ENCODE measurements around the gene TEX52. TPM values are rescaled to one million over a fixed set of nuclear protein-coding genes. Genes with fewer than 3 reads are reported as not detected.
"Not testable (repeated sequence)": the region's sequence is repeated elsewhere in the genome, so short reads cannot be mapped to it uniquely, and the experiment has no call there.

TEX52 gene
- total RNA-seq, 2 donors from 2014 or later, result 0.22 to 0.29 TPM

DNA sequence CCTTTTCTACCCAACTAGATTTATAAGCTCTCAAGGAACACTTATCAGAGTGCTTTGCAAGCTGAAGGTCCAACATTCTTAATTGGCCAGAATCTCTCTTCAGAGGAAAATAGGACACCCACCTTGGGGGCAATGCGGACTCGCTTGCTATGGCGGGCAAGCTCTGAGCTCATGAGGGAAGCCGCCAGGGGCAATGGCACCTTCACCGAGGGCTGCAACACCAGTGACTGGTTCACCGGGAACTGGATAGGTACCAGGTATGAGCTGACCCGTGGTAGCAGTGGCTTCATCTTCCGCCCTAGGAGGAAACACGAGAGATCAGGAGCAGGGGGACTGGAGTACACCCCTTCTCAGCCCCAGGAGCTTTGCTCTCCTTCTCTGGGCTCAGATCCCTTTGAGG lies 7.4 kb upstream of the TEX52 start:
- peaks cover 83% of the 10 kb centered on the region for H3K36me3 Mint-ChIP-seq (ENCODE audit: low read depth)
- H3K36me3 ChIP-seq (ENCODE audit: control insufficient read depth, insufficient read depth, low read length), result peaks cover 83% of the 10 kb centered on the region
- DNase-seq, result no peak

DNA sequence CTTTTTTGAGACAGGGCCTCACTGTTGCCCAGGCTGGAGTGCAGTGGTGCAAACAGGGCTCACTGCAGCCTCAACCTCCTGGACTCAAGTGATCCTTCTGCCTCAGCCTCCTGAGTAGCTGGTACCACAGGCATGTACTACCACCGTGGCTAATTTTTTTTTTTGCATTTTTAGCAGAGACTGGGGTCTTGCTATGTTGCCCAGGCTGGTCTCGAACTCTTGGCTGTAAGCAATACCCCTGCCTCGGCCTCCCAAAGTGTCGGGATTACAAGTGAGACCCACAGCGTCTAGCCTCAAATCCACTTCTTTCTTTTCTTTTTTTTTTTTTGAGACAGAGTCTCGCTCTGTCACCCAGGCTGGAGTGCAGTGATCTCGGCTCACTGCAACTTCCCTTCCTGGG lies 6.6 kb upstream of the TEX52 start:
- H3K27ac Mint-ChIP-seq; H3K27me3 ChIP-seq (ENCODE audit: control insufficient read depth, insufficient read depth, low read length, poor library complexity, severe bottlenecking); H3K27me3 Mint-ChIP-seq (ENCODE audit: insufficient read depth); H3K4me1 Mint-ChIP-seq; H3K9me3 Mint-ChIP-seq; H3K4me3 Mint-ChIP-seq; H3K4me1 ChIP-seq (ENCODE audit: control insufficient read depth, insufficient read depth, low read length); H3K9me3 ChIP-seq (ENCODE audit: control insufficient read depth, low read length); H3K4me3 ChIP-seq (ENCODE audit: low read length); H3K27ac ChIP-seq (ENCODE audit: low read depth, low read length); DNase-seq; H3K9ac ChIP-seq (ENCODE audit: extremely low read depth, low read length, poor library complexity, severe bottlenecking): not testable (repeated sequence)
- H3K36me3 Mint-ChIP-seq (ENCODE audit: low read depth), result peaks cover 83% of the 10 kb centered on the region
- 92 to 98% methylated on average over 6 to 7 of the region's 7 CpGs for WGBS, 2 experiments (ENCODE audit: insufficient coverage in 1 of 2, insufficient read length in 1 of 2)
- peaks cover 83% of the 10 kb centered on the region for H3K36me3 ChIP-seq (ENCODE audit: control insufficient read depth, insufficient read depth, low read length)

More for the DNA sequence above, 7.4 kb upstream of the TEX52 start:
- Mint-ChIP-seq H3K9me3 (no peaks in the 10 kb centered on the region), H3K27me3 (ENCODE audit: insufficient read depth) (no peaks in the 10 kb centered on the region), H3K4me1 (no peaks in the 10 kb centered on the region), H3K27ac (no peak overlapping the region), H3K4me3 (no peak overlapping the region)
- Histone ChIP-seq H3K4me3 (ENCODE audit: low read length) (no peak overlapping the region), H3K9ac (ENCODE audit: extremely low read depth, low read length, poor library complexity, severe bottlenecking) (no peak overlapping the region), H3K9me3 (ENCODE audit: control insufficient read depth, low read length) (no peaks in the 10 kb centered on the region), H3K27ac (ENCODE audit: low read depth, low read length) (no peak overlapping the region), H3K27me3 (ENCODE audit: control insufficient read depth, insufficient read depth, low read length, poor library complexity, severe bottlenecking) (no peaks in the 10 kb centered on the region), H3K4me1 (ENCODE audit: control insufficient read depth, insufficient read depth, low read length) (no peaks in the 10 kb centered on the region)
- TF ChIP-seq, protein P1, sequence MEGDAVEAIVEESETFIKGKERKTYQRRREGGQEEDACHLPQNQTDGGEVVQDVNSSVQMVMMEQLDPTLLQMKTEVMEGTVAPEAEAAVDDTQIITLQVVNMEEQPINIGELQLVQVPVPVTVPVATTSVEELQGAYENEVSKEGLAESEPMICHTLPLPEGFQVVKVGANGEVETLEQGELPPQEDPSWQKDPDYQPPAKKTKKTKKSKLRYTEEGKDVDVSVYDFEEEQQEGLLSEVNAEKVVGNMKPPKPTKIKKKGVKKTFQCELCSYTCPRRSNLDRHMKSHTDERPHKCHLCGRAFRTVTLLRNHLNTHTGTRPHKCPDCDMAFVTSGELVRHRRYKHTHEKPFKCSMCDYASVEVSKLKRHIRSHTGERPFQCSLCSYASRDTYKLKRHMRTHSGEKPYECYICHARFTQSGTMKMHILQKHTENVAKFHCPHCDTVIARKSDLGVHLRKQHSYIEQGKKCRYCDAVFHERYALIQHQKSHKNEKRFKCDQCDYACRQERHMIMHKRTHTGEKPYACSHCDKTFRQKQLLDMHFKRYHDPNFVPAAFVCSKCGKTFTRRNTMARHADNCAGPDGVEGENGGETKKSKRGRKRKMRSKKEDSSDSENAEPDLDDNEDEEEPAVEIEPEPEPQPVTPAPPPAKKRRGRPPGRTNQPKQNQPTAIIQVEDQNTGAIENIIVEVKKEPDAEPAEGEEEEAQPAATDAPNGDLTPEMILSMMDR (conservative IDR thresholded peaks at IDR 0.05), result no peak
- WGBS, 2 experiments (ENCODE audit: insufficient coverage in 1 of 2, insufficient read length in 1 of 2), result 96 to 97% methylated on average over 4 to 9 of the region's 9 CpGs

GRCh38 chr12:2862876-2863275 lies 6.0 kb upstream of the TEX52 start:
- Histone ChIP-seq H3K4me3 (ENCODE audit: low read length) (no peak overlapping the region), H3K9me3 (ENCODE audit: control insufficient read depth, low read length) (no peaks in the 10 kb centered on the region), H3K27me3 (ENCODE audit: control insufficient read depth, insufficient read depth, low read length, poor library complexity, severe bottlenecking) (no peaks in the 10 kb centered on the region), H3K36me3 (ENCODE audit: control insufficient read depth, insufficient read depth, low read length) (peaks cover 82% of the 10 kb centered on the region), H3K9ac (ENCODE audit: extremely low read depth, low read length, poor library complexity, severe bottlenecking) (no peak overlapping the region), H3K4me1 (ENCODE audit: control insufficient read depth, insufficient read depth, low read length) (no peaks in the 10 kb centered on the region), H3K27ac (ENCODE audit: low read depth, low read length) (no peak overlapping the region)
- TF ChIP-seq, protein P1 (conservative IDR thresholded peaks at IDR 0.05), result no peak
- H3K27me3 Mint-ChIP-seq (ENCODE audit: insufficient read depth), result no peaks in the 10 kb centered on the region
- H3K4me3 Mint-ChIP-seq, result no peak overlapping the region
- H3K27ac Mint-ChIP-seq, result no peak overlapping the region
- H3K9me3 Mint-ChIP-seq, result no peaks in the 10 kb centered on the region
- no peak for DNase-seq
- H3K36me3 Mint-ChIP-seq (ENCODE audit: low read depth), result peaks cover 83% of the 10 kb centered on the region
- WGBS, 2 experiments (ENCODE audit: insufficient coverage in 1 of 2, insufficient read length in 1 of 2), result 93 to 96% methylated on average over 3 to 7 of the region's 7 CpGs
- no peaks in the 10 kb centered on the region for H3K4me1 Mint-ChIP-seq

DNA sequence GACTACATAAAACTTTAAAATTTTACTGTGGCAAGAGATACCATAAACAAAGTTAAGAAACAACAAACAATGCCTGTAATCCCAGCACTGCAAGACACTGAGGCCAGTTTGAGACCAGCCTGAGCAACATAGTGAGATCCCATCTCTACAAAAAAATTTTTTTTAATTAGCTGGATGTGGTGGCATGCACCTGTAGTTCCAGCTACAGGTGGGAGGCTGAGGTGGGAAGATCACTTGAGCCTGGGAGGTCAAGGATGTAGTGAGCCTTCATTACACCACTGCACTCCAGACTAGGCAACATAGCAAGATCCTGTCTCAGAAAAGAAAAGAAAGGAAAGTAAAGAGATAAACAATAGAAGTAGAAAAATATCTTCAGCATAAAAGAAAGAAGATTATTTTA lies 3.3 kb upstream of the TEX52 start:
- Mint-ChIP-seq H3K4me3 (no peak overlapping the region), H3K36me3 (ENCODE audit: low read depth) (peaks cover 64% of the 10 kb centered on the region)
- TF ChIP-seq, protein P1 (conservative IDR thresholded peaks at IDR 0.05), result no peak

More for the DNA sequence above, 3.3 kb upstream of the TEX52 start:
- Histone ChIP-seq H3K9me3 (ENCODE audit: control insufficient read depth, low read length) (no peaks in the 10 kb centered on the region), H3K4me3 (ENCODE audit: low read length) (no peak overlapping the region), H3K36me3 (ENCODE audit: control insufficient read depth, insufficient read depth, low read length) (peaks cover 62% of the 10 kb centered on the region), H3K27me3 (ENCODE audit: control insufficient read depth, insufficient read depth, low read length, poor library complexity, severe bottlenecking) (no peaks in the 10 kb centered on the region), H3K27ac (ENCODE audit: low read depth, low read length) (no peak overlapping the region), H3K9ac (ENCODE audit: extremely low read depth, low read length, poor library complexity, severe bottlenecking) (no peak overlapping the region), H3K4me1 (ENCODE audit: control insufficient read depth, insufficient read depth, low read length) (no peaks in the 10 kb centered on the region)
- no peaks in the 10 kb centered on the region for H3K9me3 Mint-ChIP-seq
- H3K27me3 Mint-ChIP-seq (ENCODE audit: insufficient read depth), result no peaks in the 10 kb centered on the region
- no peak for DNase-seq
- peaks cover 6% of the 10 kb centered on the region for H3K4me1 Mint-ChIP-seq
- H3K27ac Mint-ChIP-seq, result no peak overlapping the region

Data from endodermal cell (in vitro differentiated cells).